Psoas muscle (tissue), 8 donors: ENCODE measurements around the gene GALM. TPM values are rescaled to one million over a fixed set of nuclear protein-coding genes. Genes with fewer than 3 reads are reported as not detected.

ENCODE experiments used
- ATAC-seq, 4 donors: fragments of 200-7000 bp; cut with Tn5 transposase; one replicate each; pipeline ENCODE4 v1.9.1; 2020; ENCODE audit warnings: moderate library complexity in 3 of 4, mild to moderate bottlenecking in 2 of 4
- DNase-seq, 2 donors: peaks; one replicate each; pipeline ENCODE4 v3.0.0-alpha.2; 2020
- H3K27ac ChIP-seq: fragments of 200-600 bp; one replicate; pipeline ENCODE4 v1.8.0; 2022
- H3K27me3 ChIP-seq, 3 donors: fragments of 200-600 bp in 1 of 3; one replicate each; pipeline versions ENCODE4 v1.6.1 to v1.8.0; 2013 to 2022; ENCODE audit warnings: low read length in 2 of 3, mild to moderate bottlenecking in 2 of 3, moderate library complexity in 1 of 3; ENCODE audit not compliant: insufficient read depth in 3 of 3
- H3K36me3 ChIP-seq, 2 donors: fragments of 200-600 bp in 1 of 2; one replicate each; pipeline versions ENCODE4 v1.6.1 to v1.8.0; 2013 to 2022; ENCODE audit warnings: low read depth in 1 of 2, mild to moderate bottlenecking in 1 of 2, moderate library complexity in 1 of 2; ENCODE audit not compliant: insufficient read depth in 1 of 2
- H3K4me1 ChIP-seq: fragments of 200-600 bp; one replicate; pipeline ENCODE4 v1.8.0; 2022
- H3K4me3 ChIP-seq: fragments of 200-600 bp; one replicate; pipeline ENCODE4 v1.8.0; 2022; ENCODE audit warnings: mild to moderate bottlenecking
- H3K9me3 ChIP-seq: fragments of 200-600 bp; one replicate; pipeline ENCODE4 v1.8.0; 2022
- CTCF ChIP-seq: fragments of 200-600 bp; IDR thresholded peaks from one replicate; pipeline ENCODE4 v1.8.0; 2022; ENCODE audit warnings: antibody characterized with exemption
- WGBS, 3 donors: extraction: QIAGEN DNeasy Blood & Tissue Kit; methylation state at CpG; one replicate each; pipeline versions ENCODE4 v1.1.6 to v1.1.7; 2013; 5-methylcytosine and 5-hydroxymethylcytosine counted together
- intact Hi-C, 2 donors: fragments of 100-400 bp; cut with DNase I; formaldehyde crosslinking; loops; one replicate each; pipeline versions ENCODE4 v1.11.0 to v1.14.2; 2022
- polyA plus RNA-seq, 3 donors: library from polyadenylated mRNA; stranded (reverse); fragments of 200-250 nt; gene quantifications; one replicate each; pipeline ENCODE4 v1.2.3, GENCODE V29; 2013
- total RNA-seq, 4 donors: library from RNA; stranded (reverse); fragmentation: NEBNext Ultra II Directional in 2 of 4; extraction: Animal tissue kit (Norgen Biotek cat#: 25700) in 2 of 4; gene quantifications; one replicate each; pipeline versions ENCODE4 v1.2.1 to v1.2.4, GENCODE V29; 2021 to 2023
- donor health status: healthy with polysubstance abuse.
- donor health status: DM: no; HTN: no; CAD: no; lungs with moderate emphysema.
- donor health status: Bipolar disorder and iron deficiency.
- donor health status: healthy.
- donor health status: DM: yes; HTN: yes; CAD: no.
- donor health status: DM: no; HTN: no; CAD: no.
- donor health status: DM: no; HTN: no; CAD: no.
- donor health status: DM: yes; HTN: yes; CAD: no.

Gene GALM
- total and polyA plus RNA-seq, 7 donors, result 2.0 to 16.1 (median 5.4) TPM

GRCh38 chr2:38656866-38657480, 8.9 kb upstream of the GALM start:
- intact Hi-C loops, result loop anchor here in 1 of 2 donors (5.0 kb wide), 1 partner anchor 50 kb away; no protein-coding TSS in a partner anchor
- ATAC-seq, result no peak
- 80 to 86% (median 84%) methylated on average over 4 of the region's 4 CpGs for WGBS, 3 donors
- Histone ChIP-seq H3K9me3 (no peaks in the 10 kb centered on the region), H3K27me3 (no peaks in the 10 kb centered on the region), H3K4me1 (no peaks in the 10 kb centered on the region), H3K27ac (no peak overlapping the region), H3K4me3 (no peak overlapping the region), H3K36me3 (no peaks in the 10 kb centered on the region)
- no peak for TF ChIP-seq CTCF
- DNase-seq, result no peak

GRCh38 chr2:38658613-38659012, 7.3 kb upstream of the GALM start:
- intact Hi-C loops, result loop anchor here in 1 of 2 donors (5.0 kb wide), 1 partner anchor 51 kb away; no protein-coding TSS in a partner anchor
- ATAC-seq (no peak), DNase-seq (no peak)
- no peaks in the 10 kb centered on the region for H3K27me3 ChIP-seq
- no peaks in the 10 kb centered on the region for H3K36me3 ChIP-seq
- H3K9me3 ChIP-seq, result no peaks in the 10 kb centered on the region
- no peak for TF ChIP-seq CTCF
- H3K4me1 ChIP-seq, result no peaks in the 10 kb centered on the region
- H3K27ac ChIP-seq, result no peak overlapping the region
- WGBS, 3 donors, result 82 to 88% (median 85%) methylated on average over 2 of the region's 2 CpGs
- no peak overlapping the region for H3K4me3 ChIP-seq

- no peaks in the 10 kb centered on the region for H3K9me3 ChIP-seq
Observed at GRCh38 chr2:38659115-38659514, 6.8 kb upstream of the GALM start.

GRCh38 chr2:38660282-38660681, 5.6 kb upstream of the GALM start:
- ATAC-seq, result no peak
- intact Hi-C loops, result loop anchor here in 1 of 2 donors (10.0 kb wide), 1 partner anchor 65 kb away; no protein-coding TSS in a partner anchor
- DNase-seq, result no peak
- Histone ChIP-seq H3K9me3 (no peaks in the 10 kb centered on the region), H3K36me3 (no peaks in the 10 kb centered on the region), H3K4me3 (no peak overlapping the region), H3K27ac (no peak overlapping the region), H3K27me3 (no peaks in the 10 kb centered on the region), H3K4me1 (no peaks in the 10 kb centered on the region)
- WGBS, 3 donors, result 93 to 98% (median 98%) methylated on average over 3 of the region's 3 CpGs
- TF ChIP-seq CTCF, result no peak

More at GRCh38 chr2:38659115-38659514, 6.8 kb upstream of the GALM start:
- no peak for ATAC-seq
- no peak for TF ChIP-seq CTCF
- Histone ChIP-seq H3K36me3 (no peaks in the 10 kb centered on the region), H3K4me1 (no peaks in the 10 kb centered on the region), H3K27ac (no peak overlapping the region), H3K4me3 (no peak overlapping the region), H3K27me3 (no peaks in the 10 kb centered on the region)
- no peak for DNase-seq
- intact Hi-C loops, result loop anchor here in 1 of 2 donors (5.0 kb wide), 1 partner anchor 52 kb away; no protein-coding TSS in a partner anchor
- WGBS, 3 donors, result 90 to 98% (median 94%) methylated on average over 2 of the region's 2 CpGs
